HG03378 (cell line): ENCODE results near the gene IMP4.

ENCODE experiments used
- ATAC-seq: cut with Tn5 transposase; IDR thresholded peaks from one replicate; pipeline ENCODE4 v1.9.1; 2021; ENCODE audit warnings: mild to moderate bottlenecking, moderate library complexity; ENCODE audit not compliant: unreplicated experiment

Gene IMP4

GRCh38 chr2:130336150-130336876, 6.4 kb upstream of the IMP4 start:
- no peak for ATAC-seq

GRCh38 chr2:130336877-130337734, 5.6 kb upstream of the IMP4 start:
- ATAC-seq, result peak; percentile 43

GRCh38 chr2:130337735-130338325, 4.9 kb upstream of the IMP4 start:
- no peak for ATAC-seq

DNA sequence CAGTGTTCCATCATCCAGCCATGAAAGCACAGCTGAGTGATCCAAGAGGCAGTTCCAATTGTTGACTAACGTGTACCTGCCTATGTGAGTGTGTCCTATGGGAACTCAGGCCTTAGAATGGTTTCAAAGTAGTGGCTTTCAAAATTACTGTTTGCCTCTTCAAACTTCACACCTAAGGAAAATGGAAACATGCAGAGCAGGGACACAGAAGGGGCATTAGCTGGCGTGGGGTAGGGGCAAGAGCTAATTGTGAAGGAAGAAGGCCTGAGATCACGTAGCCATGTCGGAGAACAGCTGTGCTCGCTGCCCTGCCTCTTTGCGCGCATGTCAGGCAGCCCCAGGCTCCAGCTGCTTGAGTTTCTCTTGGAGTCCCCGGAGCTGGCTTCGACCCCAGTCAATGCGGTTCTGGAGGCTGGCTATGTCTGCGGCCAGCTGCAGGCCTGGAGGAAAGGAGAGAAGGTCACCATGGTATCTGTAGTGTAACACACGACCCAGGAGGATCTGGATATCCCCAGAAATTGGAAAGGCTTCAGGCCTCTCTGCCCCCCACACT, 3.8 kb upstream of the IMP4 start:
- no peak for ATAC-seq

- no peak for ATAC-seq
Observed at GRCh38 chr2:130339885-130340745, 2.6 kb upstream of the IMP4 start.

- peak; percentile 2 for ATAC-seq
Observed at GRCh38 chr2:130341562-130342019, 1.1 kb upstream of the IMP4 start.

- ATAC-seq, result peak; percentile 72
Observed at GRCh38 chr2:130342020-130342532, 621 bp upstream of the IMP4 start.

DNA sequence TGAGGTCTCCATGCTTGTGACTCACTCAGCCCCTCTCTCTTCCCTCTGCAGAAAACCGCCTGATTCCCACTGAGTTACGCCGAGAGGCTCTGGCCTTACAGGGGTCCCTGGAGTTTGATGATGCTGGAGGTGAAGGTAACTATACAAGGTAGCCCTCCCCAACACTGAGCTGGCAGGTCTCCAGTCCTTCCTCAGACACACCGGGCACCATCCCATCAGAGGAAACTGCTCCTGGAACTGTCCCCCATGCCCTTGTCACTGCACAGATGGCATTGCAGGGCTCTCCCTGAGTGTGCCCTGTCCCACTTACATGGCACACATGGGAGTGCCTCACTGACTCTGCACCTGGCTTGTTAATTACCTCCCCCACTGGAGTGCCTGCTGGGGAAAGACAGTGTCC, 1.9 kb downstream of the IMP4 start:
- no peak for ATAC-seq

DNA sequence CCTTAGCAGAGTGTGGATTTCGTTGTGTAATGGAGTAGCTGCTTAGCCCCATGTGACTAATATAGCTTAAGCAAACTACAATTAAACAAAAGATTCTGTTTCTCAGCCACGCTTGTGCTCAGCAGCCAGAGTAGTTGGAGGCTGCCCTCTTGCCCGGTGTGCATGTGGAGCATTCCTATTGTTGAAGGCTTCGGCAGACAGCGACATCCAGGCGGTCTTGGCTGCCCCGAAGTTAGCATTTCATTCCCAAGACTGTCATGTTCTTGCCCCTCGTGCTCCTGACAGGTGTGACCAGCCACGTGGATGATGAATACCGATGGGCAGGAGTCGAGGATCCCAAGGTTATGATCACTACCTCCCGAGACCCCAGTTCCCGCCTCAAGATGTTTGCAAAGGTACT, 2.4 kb downstream of the IMP4 start:
- ATAC-seq, result no peak

GRCh38 chr2:130345611-130346010, 2.9 kb downstream of the IMP4 start:
- ATAC-seq, result no peak

DNA sequence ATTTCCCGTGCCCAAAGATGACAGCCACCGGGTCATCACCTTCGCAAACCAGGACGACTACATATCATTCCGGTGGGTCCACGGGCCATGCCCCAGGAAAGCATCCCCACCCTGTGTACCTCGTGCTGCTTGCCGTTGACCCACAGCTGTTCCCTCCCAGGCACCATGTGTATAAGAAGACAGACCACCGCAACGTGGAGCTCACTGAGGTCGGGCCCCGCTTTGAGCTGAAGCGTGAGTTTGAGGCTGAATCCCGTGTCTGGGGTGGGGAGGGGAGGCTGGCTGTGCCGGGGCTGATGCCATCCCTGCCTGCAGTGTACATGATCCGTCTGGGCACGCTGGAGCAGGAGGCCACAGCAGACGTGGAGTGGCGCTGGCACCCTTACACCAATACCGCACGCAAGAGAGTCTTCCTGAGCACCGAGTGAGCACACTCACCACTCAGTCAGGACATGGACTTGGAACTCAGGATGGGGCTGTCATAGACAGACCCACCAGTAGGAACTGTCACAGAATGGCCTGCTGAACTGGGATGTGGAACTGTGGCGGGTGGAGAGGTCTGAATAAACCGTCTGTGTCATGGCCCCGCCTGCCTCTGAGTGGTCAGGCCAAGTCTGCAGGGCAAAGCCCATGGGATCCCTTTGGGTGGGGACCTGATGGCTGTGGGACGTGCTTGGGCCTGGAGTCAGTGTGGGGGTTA, 3.5 kb downstream of the IMP4 start:
- ATAC-seq, result no peak

GRCh38 chr2:130346741-130347066, 4.0 kb downstream of the IMP4 start:
- no peak for ATAC-seq

DNA sequence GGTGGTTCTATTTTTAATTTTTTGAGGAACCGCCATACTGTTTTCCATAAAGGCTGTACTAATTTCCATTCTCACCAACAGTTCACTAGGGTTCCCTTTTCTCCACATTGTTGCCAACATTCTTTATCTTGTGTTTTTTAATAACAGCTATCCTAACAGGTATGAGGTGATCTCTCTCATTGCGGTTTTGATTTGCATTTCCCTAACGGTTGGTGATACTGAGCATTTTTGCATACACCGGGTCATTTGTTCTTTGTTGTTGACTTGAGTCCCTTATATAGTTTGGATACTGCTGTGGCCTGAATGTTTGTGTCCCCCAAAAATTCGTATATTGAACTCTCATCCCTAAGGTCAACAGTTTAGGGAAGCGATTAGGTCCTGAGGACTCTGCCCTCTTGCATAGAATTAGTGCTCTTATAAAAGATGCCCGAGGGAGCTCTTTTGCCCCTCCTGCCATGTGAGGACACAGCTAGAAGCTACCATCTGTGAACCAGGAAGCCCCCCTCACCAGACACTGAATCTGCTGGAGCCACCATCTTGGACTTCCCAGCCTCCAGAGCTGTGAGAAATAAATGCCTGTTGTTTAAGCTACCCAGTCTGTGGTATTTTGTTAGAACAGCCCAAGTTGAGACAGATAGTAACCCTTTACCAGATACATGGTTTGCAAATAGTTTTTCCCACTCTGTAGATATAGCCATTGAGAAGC, 4.7 kb downstream of the IMP4 start:
- ATAC-seq, result no peak

GRCh38 chr2:130349174-130349573, 6.5 kb downstream of the IMP4 start:
- ATAC-seq, result no peak

DNA sequence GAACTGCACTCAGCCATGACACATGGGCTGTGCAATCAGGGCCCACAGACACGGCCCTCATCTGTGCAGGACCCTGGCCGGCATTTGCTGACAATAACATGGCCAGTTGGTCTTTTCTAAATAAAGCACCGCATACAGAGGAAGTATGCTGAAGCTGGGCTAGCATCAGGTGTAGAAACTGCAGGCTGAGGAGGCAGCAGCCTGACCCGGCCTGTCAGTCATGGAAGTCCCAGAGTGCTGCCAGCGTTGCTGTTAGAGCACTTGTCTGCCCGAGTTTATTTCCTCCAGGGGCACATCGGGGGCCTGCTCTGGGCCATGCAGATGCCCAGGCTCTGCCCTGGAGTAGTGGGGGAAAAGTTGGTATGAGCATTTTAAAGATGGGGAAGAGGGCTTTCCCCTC, 9.0 kb downstream of the IMP4 start:
- no peak for ATAC-seq

DNA sequence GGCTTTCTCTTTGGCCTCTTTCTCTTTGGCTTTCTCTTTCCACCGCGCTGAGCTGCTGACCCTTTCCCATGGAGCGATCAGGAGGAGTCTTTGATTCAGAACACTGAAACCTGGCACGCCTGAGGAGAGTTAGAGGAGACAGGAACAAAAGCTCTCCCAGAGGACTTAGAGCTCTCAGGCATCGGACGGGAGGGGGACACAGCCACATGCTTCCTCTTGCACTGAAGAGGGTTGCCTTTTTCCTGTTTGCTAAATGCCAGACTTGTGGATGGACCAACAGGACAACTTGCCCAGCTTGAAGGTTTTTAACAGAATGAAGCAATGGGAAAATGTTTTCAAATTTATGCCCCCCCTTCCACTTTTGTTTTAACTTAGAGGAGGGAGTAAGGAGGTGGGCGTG, 9.5 kb downstream of the IMP4 start:
- no peak for ATAC-seq

DNA sequence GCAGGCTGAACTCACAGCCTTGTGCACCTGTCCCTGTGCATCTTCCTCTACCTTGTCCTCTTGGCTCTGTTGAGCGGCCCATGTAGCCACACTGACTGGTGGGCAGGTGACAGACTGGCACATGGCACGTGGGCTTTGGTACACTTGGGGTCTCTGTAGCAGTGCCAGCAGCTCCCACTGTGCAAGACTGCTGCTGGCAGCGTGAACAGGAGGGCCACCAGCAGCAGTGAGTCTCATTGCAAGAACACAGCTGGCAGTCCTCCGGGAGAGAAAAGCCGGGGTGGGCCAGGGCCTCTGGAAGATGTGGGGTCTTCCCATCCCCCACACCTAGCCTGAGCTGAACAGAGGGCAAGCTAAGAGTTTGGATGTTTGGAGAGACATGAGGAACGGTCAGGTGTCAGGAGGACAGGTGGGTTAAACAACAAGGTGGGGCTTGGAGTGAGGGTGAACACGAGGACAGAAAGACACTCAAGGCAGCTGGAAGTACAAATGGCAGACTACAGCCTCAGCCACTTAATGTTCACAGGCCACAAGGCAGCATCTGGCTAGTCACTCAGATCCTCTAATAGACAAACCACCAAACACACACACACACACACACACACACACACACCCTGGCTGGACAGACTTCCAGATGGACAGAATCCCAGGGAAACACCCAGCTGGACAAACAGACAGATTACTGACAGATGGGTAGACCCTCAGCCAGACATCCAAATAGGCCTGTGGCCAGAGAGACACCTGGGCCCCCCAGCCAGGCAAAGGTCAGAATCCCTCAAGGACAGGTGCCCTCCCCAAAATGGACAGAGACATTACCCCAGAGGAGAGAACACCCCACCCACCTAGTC, 10.8 kb downstream of the IMP4 start:
- ATAC-seq, result no peak

DNA sequence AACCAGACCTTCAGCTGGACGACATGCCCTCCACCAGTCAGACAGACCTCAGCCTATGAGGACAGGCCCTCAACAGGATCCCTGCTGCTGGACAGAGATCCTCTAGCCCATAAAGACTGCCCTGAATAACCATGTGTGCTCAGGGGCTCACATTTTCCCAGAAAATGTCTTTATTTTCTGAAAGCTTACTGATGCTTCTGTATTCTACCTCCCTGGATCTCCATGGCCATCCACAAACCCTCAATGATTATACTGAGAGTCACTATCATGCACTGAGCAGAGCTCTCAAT, 11.4 kb downstream of the IMP4 start:
- ATAC-seq, result no peak

- ATAC-seq, result no peak
Observed at GRCh38 chr2:130355172-130355577, 12.5 kb downstream of the IMP4 start.
